Measurements from ENCODE around the gene MED13L. TPM values are rescaled to one million over a fixed set of nuclear protein-coding genes. Genes with fewer than 3 reads are reported as not detected.

The MED13L gene
- total RNA-seq, 1 experiment from 2014 or later: 94.1 TPM

- Histone ChIP-seq H3K4me3 (ENCODE audit: low read depth, low read length, poor library complexity, severe bottlenecking) (no peak overlapping the region), H3K27ac (ENCODE audit: low read depth, low read length, poor library complexity, severe bottlenecking) (no peak overlapping the region), H3K36me3 (ENCODE audit: insufficient read depth, low read length, poor library complexity, severe bottlenecking) (peaks cover 24% of the 10 kb centered on the region), H3K4me1 (ENCODE audit: insufficient read depth, low read length, poor library complexity, severe bottlenecking) (no peaks in the 10 kb centered on the region), H3K9me3 (ENCODE audit: low read depth, low read length, poor library complexity, severe bottlenecking) (no peaks in the 10 kb centered on the region), H3K27me3 (replicated peaks; ENCODE audit: insufficient read depth, low read depth, low read length, poor library complexity) (no peaks in the 10 kb centered on the region)
- CTCF ChIA-PET: no interaction called here
- TF ChIP-seq CTCF (conservative IDR thresholded peaks at IDR 0.05; ENCODE audit: low read depth, low read length) (no peak), EZH2 (IDR thresholded peaks at IDR 0.05; ENCODE audit: borderline replicate concordance, low read depth, low read length, poor library complexity, severe bottlenecking) (no peak)
- DNase-seq (ENCODE audit: low spot score): no peak
- POLR2A ChIA-PET (ENCODE audit: low non-redundant PET): no interaction called here
- intact Hi-C loops (cut with micrococcal nuclease; ENCODE audit: unreplicated experiment): no loop called here
- BruUV-seq (replicated peaks): no TSS peak
Observed at GRCh38 chr12:116006141-116006540, 271.4 kb downstream of the MED13L start.

- ChIA-PET CTCF (no interaction called here), POLR2A (ENCODE audit: low non-redundant PET) (no interaction called here)
- no peaks in the 10 kb centered on the region for H3K27me3 ChIP-seq (replicated peaks; ENCODE audit: insufficient read depth, low read depth, low read length, poor library complexity)
- no peak for DNase-seq (ENCODE audit: low spot score)
- H3K9me3 ChIP-seq (ENCODE audit: low read depth, low read length, poor library complexity, severe bottlenecking): no peaks in the 10 kb centered on the region
- H3K36me3 ChIP-seq (ENCODE audit: insufficient read depth, low read length, poor library complexity, severe bottlenecking): peaks cover 13% of the 10 kb centered on the region
- no peak for TF ChIP-seq EZH2 (IDR thresholded peaks at IDR 0.05; ENCODE audit: borderline replicate concordance, low read depth, low read length, poor library complexity, severe bottlenecking)
- TF ChIP-seq CTCF (conservative IDR thresholded peaks at IDR 0.05; ENCODE audit: low read depth, low read length): no peak
- BruUV-seq (replicated peaks): no TSS peak
- intact Hi-C loops (cut with micrococcal nuclease; ENCODE audit: unreplicated experiment): no loop called here
- no peak overlapping the region for H3K27ac ChIP-seq (ENCODE audit: low read depth, low read length, poor library complexity, severe bottlenecking)
- H3K4me1 ChIP-seq (ENCODE audit: insufficient read depth, low read length, poor library complexity, severe bottlenecking): peaks cover 13% of the 10 kb centered on the region
- H3K4me3 ChIP-seq (ENCODE audit: low read depth, low read length, poor library complexity, severe bottlenecking): no peak overlapping the region
Observed at GRCh38 chr12:116002890-116003536, 274.5 kb downstream of the MED13L start.

GRCh38 chr12:116000252-116000651 lies 277.2 kb downstream of the MED13L start:
- no peak overlapping the region for H3K4me3 ChIP-seq (ENCODE audit: low read depth, low read length, poor library complexity, severe bottlenecking)
- peaks cover 15% of the 10 kb centered on the region for H3K36me3 ChIP-seq (ENCODE audit: insufficient read depth, low read length, poor library complexity, severe bottlenecking)
- BruUV-seq (replicated peaks): no TSS peak
- DNase-seq (ENCODE audit: low spot score): no peak
- ChIA-PET POLR2A (ENCODE audit: low non-redundant PET) (no interaction called here), CTCF (no interaction called here)
- no peaks in the 10 kb centered on the region for H3K9me3 ChIP-seq (ENCODE audit: low read depth, low read length, poor library complexity, severe bottlenecking)
- H3K27me3 ChIP-seq (replicated peaks; ENCODE audit: insufficient read depth, low read depth, low read length, poor library complexity): no peaks in the 10 kb centered on the region
- H3K27ac ChIP-seq (ENCODE audit: low read depth, low read length, poor library complexity, severe bottlenecking): no peak overlapping the region
- intact Hi-C loops (cut with micrococcal nuclease; ENCODE audit: unreplicated experiment): no loop called here
- TF ChIP-seq CTCF (conservative IDR thresholded peaks at IDR 0.05; ENCODE audit: low read depth, low read length) (no peak), EZH2 (IDR thresholded peaks at IDR 0.05; ENCODE audit: borderline replicate concordance, low read depth, low read length, poor library complexity, severe bottlenecking) (no peak)
- H3K4me1 ChIP-seq (ENCODE audit: insufficient read depth, low read length, poor library complexity, severe bottlenecking): peaks cover 13% of the 10 kb centered on the region

Measured in A673 (cell line).